HCT116 (cell line): Measurements from ENCODE around the gene ZYG11A. TPM values are rescaled to one million over a fixed set of nuclear protein-coding genes. Genes with fewer than 3 reads are reported as not detected.
"Not testable (repeated sequence)": the region's sequence is repeated elsewhere in the genome, so short reads cannot be mapped to it uniquely, and the experiment has no call there.

ENCODE experiments used
- ATAC-seq: fragments of 200-7000 bp; cut with Tn5 transposase; 2 replicates; pipeline ENCODE4 v1.9.1; 2020; ENCODE audit warnings: mild to moderate bottlenecking, moderate library complexity
- BruUV-seq: library from RNA; stranded (reverse); fragments of 400-500 nt; replicated peaks from 2 replicates; lab custom pipeline; 2021; lab: Mats Ljungman, UMichigan
- CTCF ChIA-PET: fragments of 300-600 bp; sonication (Branson Sonifier 250); formaldehyde crosslinking; loops from one replicate; lab custom pipeline; 2021; ENCODE audit warnings: antibody characterized with exemption; lab: Charles Lee
- POLR2A ChIA-PET: fragments of 300-600, 350-600 bp; sonication (Branson Sonifier 250); formaldehyde crosslinking; loops from one replicate; lab custom pipeline; 2021; ENCODE audit warnings: antibody characterized with exemption; lab: Charles Lee
- RAD21 ChIA-PET, 2 experiments: fragments of 300-600 bp; sonication (Branson Sonifier 250); formaldehyde crosslinking; loops; one replicate each; lab custom pipeline; 2023; ENCODE audit warnings: low total read pairs in 2 of 2; ENCODE audit not compliant: uncharacterized antibody in 2 of 2, unreplicated experiment in 2 of 2, low non-redundant PET in 1 of 2; lab: Charles Lee
- DNase-seq: peaks from one replicate; pipeline ENCODE4 v3.0.0-alpha.2; 2010; ENCODE audit warnings: low read depth, low spot score
- H2AFZ ChIP-seq: fragments of 200-600 bp; shearing (Covaris generic), sonication (generic); 2 replicates; pipeline ENCODE4 v1.6.1; 2017; ENCODE audit warnings: low read depth, mixed run types, mixed read lengths, antibody characterized with exemption, low read length; ENCODE audit not compliant: poor library complexity, severe bottlenecking
- H3K27ac ChIP-seq: 2 replicates; pipeline ENCODE4 v1.5.1; 2012; ENCODE audit warnings: low read depth, low read length
- H3K27me3 ChIP-seq: fragments of 200-600 bp; sonication (generic); 2 replicates; pipeline ENCODE4 v1.6.1; 2016; ENCODE audit warnings: mixed run types, low read length, mixed read lengths; ENCODE audit not compliant: insufficient read depth
- H3K36me3 ChIP-seq, 2 experiments: fragments of 200-500 bp in 1 of 2; fragments of 200-600 bp in 1 of 2; sonication (Bioruptor generic) in 1 of 2; sonication (generic) in 1 of 2; 2 replicates each; pipeline versions ENCODE4 v1.5.1 to v1.6.1; 2014 to 2016; ENCODE audit warnings: low read length in 2 of 2, inconsistent platforms in 1 of 2, mixed read lengths in 1 of 2, mixed run types in 1 of 2; ENCODE audit not compliant: insufficient read depth in 2 of 2, control insufficient read depth in 1 of 2
- H3K4me1 ChIP-seq, 2 experiments: fragments of 200-600 bp in 1 of 2; sonication (generic) in 1 of 2; 2 replicates each; pipeline versions ENCODE4 v1.5.1 to v1.6.1; 2012 to 2017; ENCODE audit warnings: low read length in 2 of 2, inconsistent platforms in 1 of 2, mild to moderate bottlenecking in 1 of 2, mixed read lengths in 1 of 2, mixed run types in 1 of 2, moderate library complexity in 1 of 2; ENCODE audit not compliant: insufficient read depth in 2 of 2, control insufficient read depth in 1 of 2
- H3K4me2 ChIP-seq: fragments of 200-600 bp; sonication (generic); 2 replicates; pipeline ENCODE4 v1.6.1; 2017; ENCODE audit warnings: mixed run types, low read length, mixed read lengths
- H3K4me3 ChIP-seq, 2 experiments: fragments of 200-600 bp in 1 of 2; sonication (generic) in 1 of 2; replicated peaks in 1 of 2; 2 replicates each; pipeline ENCODE4 v1.5.1; 2011 to 2016; ENCODE audit warnings: low read length in 2 of 2, control low read depth in 1 of 2, low read depth in 1 of 2, mild to moderate bottlenecking in 1 of 2, mixed read lengths in 1 of 2, mixed run types in 1 of 2
- H3K79me2 ChIP-seq: fragments of 200-600 bp; sonication (generic); 2 replicates; pipeline ENCODE4 v1.6.1; 2017; ENCODE audit warnings: mild to moderate bottlenecking, mixed run types, low read length, moderate library complexity, mixed read lengths; ENCODE audit not compliant: insufficient read depth
- H3K9ac ChIP-seq: fragments of 200-600 bp; sonication (generic); 2 replicates; pipeline ENCODE4 v1.6.1; 2016; ENCODE audit warnings: low read length, mixed read lengths
- H3K9me2 ChIP-seq: fragments of 200-600 bp; sonication (generic), shearing (Covaris generic); 2 replicates; pipeline ENCODE4 v1.6.1; 2017; ENCODE audit warnings: mixed run types, mild to moderate bottlenecking, moderate library complexity; ENCODE audit not compliant: insufficient read depth
- H3K9me3 ChIP-seq, 2 experiments: fragments of 200-500 bp in 1 of 2; fragments of 200-600 bp in 1 of 2; sonication (Bioruptor generic) in 1 of 2; sonication (generic) in 1 of 2; 2 replicates each; pipeline ENCODE4 v1.6.1; 2014 to 2017; ENCODE audit warnings: low read length in 2 of 2, mixed read lengths in 2 of 2, inconsistent platforms in 1 of 2, low read depth in 1 of 2, mild to moderate bottlenecking in 1 of 2, mixed run types in 1 of 2, moderate library complexity in 1 of 2; ENCODE audit not compliant: control insufficient read depth in 1 of 2, insufficient read depth in 1 of 2
- H4K20me1 ChIP-seq: fragments of 200-600 bp; sonication (generic), shearing (Covaris generic); 2 replicates; pipeline ENCODE4 v1.6.1; 2017; ENCODE audit warnings: mixed run types, mild to moderate bottlenecking, moderate library complexity; ENCODE audit not compliant: insufficient read depth
- CTCF ChIP-seq, 3 experiments: fragments of 200-600 bp in 1 of 3; sonication (generic) in 1 of 3; IDR thresholded peaks in 2 of 3; conservative IDR thresholded peaks in 1 of 3; 2 replicates each; pipeline ENCODE4 v1.5.1; 2012 to 2017; ENCODE audit warnings: low read depth in 2 of 3, low read length in 2 of 3, antibody characterized with exemption in 1 of 3, borderline replicate concordance in 1 of 3, control low read depth in 1 of 3, mild to moderate bottlenecking in 1 of 3, mixed read lengths in 1 of 3, mixed run types in 1 of 3, moderate library complexity in 1 of 3; ENCODE audit not compliant: insufficient read depth in 1 of 3
- JUND ChIP-seq: IDR thresholded peaks from 2 replicates; pipeline ENCODE4 v1.6.1; 2012
- RAD21 ChIP-seq: IDR thresholded peaks from 2 replicates; pipeline ENCODE4 v1.6.1; 2012; ENCODE audit warnings: low read depth, mild to moderate bottlenecking
- intact Hi-C: fragments of 100-400 bp; cut with micrococcal nuclease; formaldehyde crosslinking; loops from 2 replicates; pipeline ENCODE4 v1.10.0; 2022
- total RNA-seq: library from RNA; stranded (reverse); gene quantifications from one replicate; pipeline ENCODE4 v1.2.1, GENCODE V29; 2021; ENCODE audit not compliant: unreplicated experiment

Gene ZYG11A
- total RNA-seq, 1 experiment from 2014 or later = 0.05 TPM

- H3K4me3 ChIP-seq, BruUV-seq, H3K27me3 ChIP-seq, DNase-seq, CTCF ChIA-PET, H3K9me2 ChIP-seq, H3K9ac ChIP-seq, RAD21 ChIA-PET, H3K27ac ChIP-seq, H2AFZ ChIP-seq, H3K4me2 ChIP-seq, H3K79me2 ChIP-seq, H3K9me3 ChIP-seq, H3K36me3 ChIP-seq, POLR2A ChIA-PET, ATAC-seq, H4K20me1 ChIP-seq, H3K4me1 ChIP-seq: not testable (repeated sequence)
- intact Hi-C loops = loop anchor here (10.0 kb wide), 1 partner anchor 116 kb away; no protein-coding TSS in a partner anchor
These were observed 21.7 kb upstream of the ZYG11A start for GRCh38 chr1:52820830-52821229.

GRCh38 chr1:52825868-52826267 is 16.7 kb upstream of the ZYG11A start:
- ChIA-PET RAD21 (no interaction called here), CTCF (interaction anchor here (0.9 kb wide), 1 partner anchor 13 kb away, joined by 3 read pairs; no protein-coding TSS in a partner anchor)

More at GRCh38 chr1:52825868-52826267, 16.7 kb upstream of the ZYG11A start:
- Histone ChIP-seq H3K4me2 (no peak overlapping the region), H3K27ac (no peak overlapping the region), H3K9ac (no peak overlapping the region), H3K36me3 (peaks cover 0 to 2% of the 10 kb centered on the region in 2 experiments; a peak in 2 of 4 replicates), H2AFZ (no peak overlapping the region), H3K4me3 (no peak overlapping the region), H3K27me3 (no peaks in the 10 kb centered on the region), H3K4me1 (no peaks in the 10 kb centered on the region), H3K9me3 (no peaks in the 10 kb centered on the region)
- POLR2A ChIA-PET = no interaction called here
- no TSS peak for BruUV-seq
- DNase-seq (no peak), ATAC-seq (peak; percentile 63)
- TF ChIP-seq CTCF (IDR thresholded peaks at IDR 0.05 in 2 of 3, conservative IDR thresholded peaks at IDR 0.05 in 1 of 3; ENCODE audit: borderline replicate concordance in 1 of 3, insufficient read depth in 1 of 3, low read depth in 2 of 3, low read length in 2 of 3) (peak; percentile 13 to 45 (median 26); a peak in 3 of 6 replicates), RAD21 (peak; percentile 44), JUND (no peak)
- TF ChIP-seq, all 23 proteins: peak for 2
- H4K20me1 ChIP-seq = no peaks in the 10 kb centered on the region
- H3K9me2 ChIP-seq = no peaks in the 10 kb centered on the region
- intact Hi-C loops = loop anchor here (10.0 kb wide), 1 partner anchor 121 kb away; no protein-coding TSS in a partner anchor
- no peaks in the 10 kb centered on the region for H3K79me2 ChIP-seq
